HG02943 (cell line): Measurements from ENCODE around the gene MYF5.
"Not testable (repeated sequence)": the region's sequence is repeated elsewhere in the genome, so short reads cannot be mapped to it uniquely, and the experiment has no call there.

Experiments
- ATAC-seq: cut with Tn5 transposase; IDR thresholded peaks from one replicate; pipeline ENCODE4 v1.9.1; 2021; ENCODE audit warnings: mild to moderate bottlenecking, low read depth, moderate library complexity; ENCODE audit not compliant: unreplicated experiment

The MYF5 gene

DNA sequence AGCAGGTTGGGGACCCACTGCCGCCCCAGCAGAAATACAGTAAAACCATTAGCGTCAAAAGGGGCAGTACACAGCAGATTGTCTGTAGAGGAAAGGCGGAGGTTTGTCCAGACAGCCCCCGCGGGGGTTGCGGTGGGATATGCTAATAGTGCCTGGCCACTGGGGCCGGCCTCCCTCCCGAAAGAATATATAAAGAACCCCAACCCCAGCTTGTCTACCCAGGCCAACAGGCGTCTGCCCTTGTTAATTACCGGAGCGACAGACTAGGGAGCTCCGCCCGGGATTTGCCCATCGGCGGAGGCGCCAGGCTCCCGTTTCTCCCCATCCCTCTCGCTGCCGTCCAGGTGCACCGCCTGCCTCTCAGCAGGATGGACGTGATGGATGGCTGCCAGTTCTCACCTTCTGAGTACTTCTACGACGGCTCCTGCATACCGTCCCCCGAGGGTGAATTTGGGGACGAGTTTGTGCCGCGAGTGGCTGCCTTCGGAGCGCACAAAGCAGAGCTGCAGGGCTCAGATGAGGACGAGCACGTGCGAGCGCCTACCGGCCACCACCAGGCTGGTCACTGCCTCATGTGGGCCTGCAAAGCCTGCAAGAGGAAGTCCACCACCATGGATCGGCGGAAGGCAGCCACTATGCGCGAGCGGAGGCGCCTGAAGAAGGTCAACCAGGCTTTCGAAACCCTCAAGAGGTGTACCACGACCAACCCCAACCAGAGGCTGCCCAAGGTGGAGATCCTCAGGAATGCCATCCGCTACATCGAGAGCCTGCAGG, at the start of gene MYF5:
Gene MYF5 (plus strand): TSS at position 217 of the 774 bp plus-strand sequence. CDS start 152 bp downstream, at position 369.
- no peak for ATAC-seq

DNA sequence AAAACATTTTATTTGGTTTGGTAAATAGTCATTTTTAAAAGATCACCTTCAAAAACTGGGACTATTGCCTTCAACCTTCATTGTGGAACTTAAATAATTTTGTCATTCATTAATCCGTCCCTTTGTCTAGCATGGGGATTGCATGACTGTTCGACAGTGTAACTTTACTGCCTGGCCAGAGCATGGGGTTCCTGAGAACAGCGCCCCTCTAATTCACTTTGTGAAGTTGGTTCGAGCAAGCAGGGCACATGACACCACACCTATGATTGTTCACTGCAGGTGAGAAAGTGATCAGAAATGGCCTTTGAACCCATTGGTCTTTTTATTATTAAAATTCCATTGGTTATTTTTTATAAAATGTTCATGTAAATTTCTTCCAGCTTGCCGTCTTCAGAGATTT, 46.5 kb upstream of the MYF5 start:
- no peak for ATAC-seq

- not testable (repeated sequence) for ATAC-seq
Observed at GRCh38 chr12:80676042-80676636, 40.6 kb upstream of the MYF5 start.

GRCh38 chr12:80676856-80677255, 39.9 kb upstream of the MYF5 start:
- ATAC-seq = no peak

DNA sequence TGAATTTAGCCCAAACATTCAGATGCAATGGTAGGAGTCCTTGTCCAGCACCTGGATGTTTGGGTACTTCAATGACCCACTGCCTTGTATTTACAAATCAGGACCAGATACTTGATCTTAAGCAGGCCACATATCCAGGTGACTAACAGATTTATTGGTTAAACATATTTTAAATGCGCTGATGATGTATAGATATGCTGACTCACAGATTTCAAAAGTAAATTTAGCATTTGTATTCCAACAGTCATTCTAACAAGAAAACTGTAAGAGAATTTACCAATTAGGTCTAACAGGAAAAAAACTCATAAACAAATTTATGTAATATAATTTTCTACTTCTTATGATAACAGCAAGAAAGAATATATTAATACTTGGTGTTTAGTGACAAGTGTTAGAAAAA, 38.7 kb upstream of the MYF5 start:
- no peak for ATAC-seq

DNA sequence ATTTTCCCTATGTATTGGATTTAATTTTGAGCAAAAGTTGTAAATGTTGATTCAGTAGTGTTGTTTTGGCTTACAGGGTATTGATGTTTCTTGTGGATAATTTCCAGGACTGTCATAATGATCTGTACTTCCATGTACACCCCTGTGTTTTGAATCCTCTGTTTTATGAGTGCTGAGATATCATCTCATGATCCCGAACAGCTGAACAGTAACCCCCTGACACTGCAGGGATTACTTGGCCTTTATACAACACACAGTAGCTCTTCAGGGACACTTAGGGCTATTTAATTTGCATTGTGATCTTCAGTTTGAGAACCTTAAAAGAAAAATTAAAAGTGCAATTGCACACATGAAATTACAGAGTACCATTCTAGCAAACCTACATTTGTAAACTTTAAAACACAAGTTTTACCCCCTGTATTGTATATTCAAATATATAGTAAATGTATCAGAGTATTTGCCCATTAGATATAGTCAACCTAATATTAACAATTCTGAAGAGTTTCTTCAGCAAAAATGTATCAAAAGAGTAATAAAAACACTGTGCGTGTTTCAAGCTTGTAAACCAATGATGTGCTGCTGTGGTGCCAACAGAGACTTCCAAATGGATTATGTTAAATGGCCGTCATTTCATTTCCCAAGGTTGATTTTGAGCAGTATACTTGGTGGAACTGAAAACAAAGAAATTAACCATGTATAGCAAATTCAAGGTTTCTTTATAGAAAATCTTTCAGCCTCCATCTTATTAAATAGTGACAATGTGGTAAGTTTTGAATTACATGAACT, 37.2 kb upstream of the MYF5 start:
- ATAC-seq = no peak

DNA sequence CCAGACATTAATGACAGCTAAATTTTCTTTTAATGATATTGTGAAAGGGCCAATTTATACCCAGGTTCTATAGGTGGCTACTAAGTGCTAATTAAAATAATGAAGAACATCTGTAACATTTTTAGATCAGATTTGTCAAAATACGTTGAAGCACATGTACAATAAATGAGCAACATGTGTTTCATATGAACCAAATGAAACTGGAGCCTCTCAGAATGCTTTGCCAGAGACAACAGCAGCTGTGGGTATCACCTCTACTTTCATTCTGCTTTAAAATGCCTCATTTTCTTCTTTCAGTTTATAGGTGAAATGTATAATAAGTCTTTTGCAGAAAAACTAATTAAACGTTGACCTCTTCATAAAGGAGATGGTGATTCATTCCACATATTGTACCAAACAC, 35.4 kb upstream of the MYF5 start:
- ATAC-seq = no peak

- no peak for ATAC-seq
Observed at GRCh38 chr12:80681786-80682185, 34.9 kb upstream of the MYF5 start.

GRCh38 chr12:80684077-80684495, 32.6 kb upstream of the MYF5 start:
- ATAC-seq = no peak

GRCh38 chr12:80690090-80690489, 26.6 kb upstream of the MYF5 start:
- ATAC-seq = no peak

GRCh38 chr12:80690513-80690912, 26.2 kb upstream of the MYF5 start:
- no peak for ATAC-seq

GRCh38 chr12:80692114-80692513, 24.6 kb upstream of the MYF5 start:
- ATAC-seq = no peak

DNA sequence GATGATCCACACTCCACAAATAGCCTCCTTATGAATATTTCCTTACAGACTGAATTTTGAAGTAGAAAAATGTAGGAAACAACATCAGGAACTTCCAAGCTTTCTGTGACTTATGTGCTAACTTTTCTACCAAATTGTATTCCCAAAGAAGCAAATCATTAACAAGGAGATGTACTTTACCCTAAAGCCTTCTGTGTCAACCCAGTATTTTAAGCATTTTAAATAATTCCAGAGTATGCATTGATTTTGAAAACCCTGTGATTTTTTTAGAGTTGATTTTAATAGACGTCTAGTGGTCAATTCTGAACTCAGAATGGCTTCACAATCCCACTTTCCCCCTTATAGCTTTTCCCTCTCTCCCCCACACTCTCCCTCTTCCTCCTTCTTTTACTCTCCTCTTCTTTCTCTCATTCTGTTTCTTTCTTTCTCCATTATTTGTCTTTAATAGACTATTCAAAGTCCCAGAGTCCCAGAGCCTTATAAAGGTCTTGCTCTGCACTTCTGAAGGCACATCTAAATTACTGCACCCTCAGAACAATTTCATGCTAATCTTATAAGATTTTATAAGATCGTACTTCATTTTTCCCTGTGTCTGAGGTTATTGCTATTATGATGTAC, 19.3 kb upstream of the MYF5 start:
- no peak for ATAC-seq

GRCh38 chr12:80698256-80698655, 18.5 kb upstream of the MYF5 start:
- ATAC-seq = no peak

GRCh38 chr12:80698847-80699542, 17.7 kb upstream of the MYF5 start:
- ATAC-seq = no peak

- ATAC-seq = no peak
Observed at GRCh38 chr12:80700327-80700726, 16.4 kb upstream of the MYF5 start.

GRCh38 chr12:80701388-80701787, 15.3 kb upstream of the MYF5 start:
- ATAC-seq = no peak

DNA sequence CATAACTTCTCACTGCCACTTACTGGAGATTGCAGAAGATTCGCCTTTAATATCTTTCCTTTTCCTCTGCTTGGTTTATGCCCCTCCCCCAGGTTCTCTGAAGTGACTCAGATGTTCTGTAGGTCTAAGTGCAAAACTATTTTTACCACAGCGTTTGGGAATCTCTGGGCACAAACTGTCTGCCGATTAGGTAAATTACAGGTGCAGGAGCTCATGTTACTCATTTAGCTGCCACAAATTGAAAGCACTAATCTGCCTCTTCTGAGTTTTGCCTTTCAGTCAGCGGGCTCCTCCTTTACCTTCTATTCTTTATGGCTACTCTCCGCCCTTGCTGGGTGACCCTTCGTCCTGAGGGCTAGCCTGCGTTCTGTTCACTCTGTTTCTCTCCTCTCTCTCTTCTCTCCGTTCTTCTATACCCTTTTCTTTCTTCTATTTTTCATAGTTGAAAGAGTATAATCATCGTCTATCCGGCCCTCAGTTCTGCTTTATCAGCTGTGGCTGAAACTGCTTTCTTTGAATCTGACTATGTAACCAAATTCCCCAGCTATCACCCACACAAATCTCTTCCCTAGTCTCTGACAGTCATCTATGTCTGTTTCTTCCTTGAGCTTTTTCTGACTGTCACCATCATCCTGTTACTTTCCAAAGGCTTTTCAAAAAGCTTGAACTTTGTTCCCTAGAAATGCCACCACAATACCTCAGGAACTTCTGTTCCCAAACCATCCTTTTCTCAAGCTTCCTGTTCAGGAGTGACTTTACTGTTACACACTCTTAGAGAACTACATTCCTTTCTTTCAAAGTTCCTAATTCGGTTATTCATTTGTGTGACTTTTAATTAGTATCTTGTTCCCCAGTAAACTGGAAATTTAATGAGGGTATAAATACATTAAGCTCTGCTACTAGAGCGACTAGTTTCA, 13.6 kb upstream of the MYF5 start:
- ATAC-seq = peak; percentile 72

GRCh38 chr12:80704420-80704819, 12.3 kb upstream of the MYF5 start:
- no peak for ATAC-seq
